Skeletal muscle tissue (tissue), 4 donors: ENCODE measurements around the gene CDH4. TPM values are rescaled to one million over a fixed set of nuclear protein-coding genes. Genes with fewer than 3 reads are reported as not detected.

Experiments used
- H3K27ac ChIP-seq: one replicate; pipeline ENCODE4 v1.7.0; 2013; ENCODE audit warnings: mild to moderate bottlenecking, low read depth, low read length, inconsistent platforms
- H3K27me3 ChIP-seq, 3 donors: one replicate each; pipeline ENCODE4 v1.7.0; 2013; ENCODE audit warnings: low read length in 3 of 3; ENCODE audit not compliant: control insufficient read depth in 3 of 3, insufficient read depth in 3 of 3
- H3K36me3 ChIP-seq, 3 donors: one replicate each; pipeline ENCODE4 v1.7.0; 2013; ENCODE audit warnings: low read length in 3 of 3; ENCODE audit not compliant: control insufficient read depth in 3 of 3, insufficient read depth in 3 of 3
- H3K4me1 ChIP-seq, 3 donors: one replicate each; pipeline ENCODE4 v1.7.0; 2013; ENCODE audit warnings: low read length in 3 of 3, mild to moderate bottlenecking in 3 of 3; ENCODE audit not compliant: control insufficient read depth in 3 of 3, insufficient read depth in 3 of 3
- H3K4me3 ChIP-seq, 3 donors: one replicate each; pipeline ENCODE4 v1.7.0; 2013; ENCODE audit warnings: low read length in 3 of 3
- H3K9ac ChIP-seq, 3 donors: one replicate each; pipeline ENCODE4 v1.7.0; 2013; ENCODE audit warnings: low read length in 3 of 3, mild to moderate bottlenecking in 3 of 3, moderate library complexity in 2 of 3, low read depth in 1 of 3
- H3K9me3 ChIP-seq, 3 donors: one replicate each; pipeline ENCODE4 v1.7.0; 2013; ENCODE audit warnings: low read length in 3 of 3; ENCODE audit not compliant: control insufficient read depth in 3 of 3
- total RNA-seq: library from RNA; depleted of rRNA; stranded (reverse); fragments of >200 nt; gene quantifications from one replicate; pipeline ENCODE4 v1.2.3, GENCODE V29; 2014
- donor health status: Osteomylitis.

CDH4 gene
- total RNA-seq, 1 donor from 2014 or later = 0.52 TPM

GRCh38 chr20:61873651-61874420 is 621.8 kb downstream of the CDH4 start:
- no peak overlapping the region for H3K9ac ChIP-seq
- H3K36me3 ChIP-seq = no peaks in the 10 kb centered on the region
- H3K27ac ChIP-seq = no peak overlapping the region
- H3K4me1 ChIP-seq = no peaks in the 10 kb centered on the region
- no peak overlapping the region for H3K4me3 ChIP-seq
- H3K27me3 ChIP-seq = peaks cover 0 to 20% (median 11%) of the 10 kb centered on the region in 3 donors
- H3K9me3 ChIP-seq = no peaks in the 10 kb centered on the region

- no peaks in the 10 kb centered on the region for H3K36me3 ChIP-seq
- no peaks in the 10 kb centered on the region for H3K9me3 ChIP-seq
- H3K4me1 ChIP-seq = no peaks in the 10 kb centered on the region
- no peak overlapping the region for H3K27ac ChIP-seq
- no peak overlapping the region for H3K4me3 ChIP-seq
- H3K9ac ChIP-seq = no peak overlapping the region
- peaks cover 0 to 16% (median 9%) of the 10 kb centered on the region in 3 donors for H3K27me3 ChIP-seq
Measured at GRCh38 chr20:61874421-61875068, 622.5 kb downstream of the CDH4 start.

DNA sequence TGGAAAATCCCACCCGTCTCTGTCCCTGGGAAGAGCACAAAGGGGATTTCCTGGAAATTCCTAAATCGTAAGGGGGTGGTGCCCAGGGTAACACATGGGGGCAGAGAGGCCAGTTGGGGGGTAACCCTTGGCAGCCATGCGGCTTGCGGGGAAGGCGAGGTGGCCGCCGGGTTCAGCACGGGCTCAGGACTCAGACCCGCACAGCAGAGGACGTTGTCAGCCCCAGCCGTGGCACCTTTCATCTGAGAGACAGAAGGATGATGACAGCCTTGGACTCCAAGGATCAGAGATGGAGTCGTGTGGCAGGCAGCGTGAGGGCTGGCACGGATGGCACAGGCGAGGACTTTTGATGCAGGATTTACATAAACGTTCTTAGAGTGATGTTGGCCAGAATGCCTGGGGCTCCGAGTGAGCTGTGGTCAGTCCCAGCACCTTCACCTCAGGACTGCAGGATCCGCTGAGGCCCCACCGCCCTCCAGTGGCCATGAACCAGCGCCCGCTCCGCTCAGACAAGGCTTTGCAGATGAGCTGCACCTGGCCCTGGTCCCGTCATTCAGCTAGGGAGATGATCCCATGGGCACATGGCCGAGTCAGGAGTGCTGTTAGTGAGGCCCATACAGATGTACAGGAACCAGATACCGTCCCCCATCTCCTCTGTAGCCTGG is 623.3 kb downstream of the CDH4 start:
- Histone ChIP-seq H3K9me3 (peaks cover 0 to 3% (median 0%) of the 10 kb centered on the region in 3 donors), H3K36me3 (no peaks in the 10 kb centered on the region), H3K4me3 (no peak overlapping the region), H3K9ac (no peak overlapping the region), H3K27me3 (peaks cover 0 to 10% (median 4%) of the 10 kb centered on the region in 3 donors), H3K4me1 (no peaks in the 10 kb centered on the region), H3K27ac (no peak overlapping the region)

DNA sequence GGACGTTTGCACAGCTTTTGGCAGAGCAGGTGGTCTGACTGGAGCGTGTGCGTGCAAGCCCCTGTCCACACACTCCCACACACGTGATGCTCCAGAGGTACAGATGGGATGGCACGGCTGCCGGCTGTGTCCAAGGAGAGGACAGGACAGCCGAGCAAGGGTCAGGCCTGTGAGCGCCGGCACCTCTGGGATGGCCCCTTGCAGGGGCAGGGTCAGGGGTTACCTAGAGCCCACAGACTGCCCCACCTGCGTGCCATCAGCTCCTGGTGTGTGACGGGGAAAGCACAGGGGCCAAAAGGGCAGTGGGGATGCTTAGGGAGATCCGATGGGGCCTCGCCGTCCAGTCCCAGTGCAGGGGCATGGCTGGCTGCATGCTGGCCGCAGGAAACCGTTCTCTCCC is 623.9 kb downstream of the CDH4 start:
- Histone ChIP-seq H3K4me3 (no peak overlapping the region), H3K4me1 (no peaks in the 10 kb centered on the region), H3K9ac (no peak overlapping the region), H3K9me3 (peaks cover 0 to 3% (median 0%) of the 10 kb centered on the region in 3 donors), H3K27me3 (peaks cover 3 to 10% (median 8%) of the 10 kb centered on the region in 3 donors), H3K27ac (no peak overlapping the region), H3K36me3 (no peaks in the 10 kb centered on the region)

GRCh38 chr20:61876952-61877728 is 625.1 kb downstream of the CDH4 start:
- Histone ChIP-seq H3K27ac (no peak overlapping the region), H3K9me3 (peaks cover 0 to 3% (median 0%) of the 10 kb centered on the region in 3 donors), H3K27me3 (peaks cover 9 to 16% (median 12%) of the 10 kb centered on the region in 3 donors), H3K4me3 (no peak overlapping the region), H3K9ac (no peak overlapping the region), H3K36me3 (no peaks in the 10 kb centered on the region), H3K4me1 (no peaks in the 10 kb centered on the region)

GRCh38 chr20:61877776-61878477 is 625.9 kb downstream of the CDH4 start:
- Histone ChIP-seq H3K9ac (no peak overlapping the region), H3K27me3 (peaks cover 10 to 16% (median 16%) of the 10 kb centered on the region in 3 donors), H3K4me3 (no peak overlapping the region), H3K36me3 (no peaks in the 10 kb centered on the region), H3K27ac (no peak overlapping the region), H3K9me3 (peaks cover 0 to 3% (median 0%) of the 10 kb centered on the region in 3 donors), H3K4me1 (no peaks in the 10 kb centered on the region)

GRCh38 chr20:61878478-61879302 is 626.6 kb downstream of the CDH4 start:
- H3K9me3 ChIP-seq = peaks cover 0 to 3% (median 0%) of the 10 kb centered on the region in 3 donors

GRCh38 chr20:61879303-61879620 is 627.2 kb downstream of the CDH4 start:
- peaks cover 10 to 28% (median 26%) of the 10 kb centered on the region in 3 donors for H3K27me3 ChIP-seq

More at GRCh38 chr20:61878478-61879302, 626.6 kb downstream of the CDH4 start:
- Histone ChIP-seq H3K36me3 (no peaks in the 10 kb centered on the region), H3K4me3 (no peak overlapping the region), H3K27ac (no peak overlapping the region), H3K9ac (no peak overlapping the region), H3K4me1 (no peaks in the 10 kb centered on the region), H3K27me3 (peaks cover 10 to 23% (median 22%) of the 10 kb centered on the region in 3 donors)

More at GRCh38 chr20:61879303-61879620, 627.2 kb downstream of the CDH4 start:
- Histone ChIP-seq H3K27ac (no peak overlapping the region), H3K36me3 (no peaks in the 10 kb centered on the region), H3K4me3 (no peak overlapping the region), H3K4me1 (no peaks in the 10 kb centered on the region), H3K9ac (no peak overlapping the region), H3K9me3 (peaks cover 0 to 3% (median 0%) of the 10 kb centered on the region in 3 donors)
